MCF 10A (cell line): ENCODE results near the gene FAM216A. TPM values are rescaled to one million over a fixed set of nuclear protein-coding genes. Genes with fewer than 3 reads are reported as not detected.
"Not testable (repeated sequence)": the region's sequence is repeated elsewhere in the genome, so short reads cannot be mapped to it uniquely, and the experiment has no call there.

Experiments
- BruUV-seq: library from RNA; stranded (reverse); fragments of 400-500 nt; replicated peaks from 2 replicates; lab custom pipeline; 2021; lab: Mats Ljungman, UMichigan
- CTCF ChIA-PET: fragments of 300-600 bp; sonication (Branson Sonifier 250); formaldehyde crosslinking; extraction: SDS; loops from one replicate; lab custom pipeline; 2021; ENCODE audit warnings: antibody characterized with exemption, inconsistent platforms; lab: Yijun Ruan, JAX
- POLR2A ChIA-PET: fragments of 300-600, 350-650 bp; sonication (Branson Sonifier 250); formaldehyde crosslinking; extraction: SDS; loops from one replicate; lab custom pipeline; 2020; ENCODE audit warnings: antibody characterized with exemption, inconsistent platforms; lab: Yijun Ruan, JAX
- DNase-seq: peaks from one replicate; pipeline ENCODE4 v3.0.0-alpha.2; 2018; ENCODE audit not compliant: unreplicated experiment
- H3K27ac Mint-ChIP-seq: one replicate; pipeline ENCODE4 v1.8.0; 2022; ENCODE audit warnings: mild to moderate bottlenecking, low read depth, mixed read lengths; ENCODE audit not compliant: unreplicated experiment
- H3K27me3 Mint-ChIP-seq: one replicate; pipeline ENCODE4 v1.8.0; 2022; ENCODE audit warnings: mixed read lengths; ENCODE audit not compliant: insufficient read depth, unreplicated experiment
- H3K36me3 Mint-ChIP-seq: one replicate; pipeline ENCODE4 v1.8.0; 2022; ENCODE audit warnings: mild to moderate bottlenecking, moderate library complexity, mixed read lengths; ENCODE audit not compliant: insufficient read depth, unreplicated experiment
- H3K4me1 Mint-ChIP-seq: one replicate; pipeline ENCODE4 v1.8.0; 2022; ENCODE audit warnings: mixed read lengths; ENCODE audit not compliant: insufficient read depth, unreplicated experiment
- H3K4me3 Mint-ChIP-seq: one replicate; pipeline ENCODE4 v1.8.0; 2022; ENCODE audit warnings: mild to moderate bottlenecking, moderate library complexity, mixed read lengths; ENCODE audit not compliant: unreplicated experiment
- H3K9me3 Mint-ChIP-seq: one replicate; pipeline ENCODE4 v1.8.0; 2022; ENCODE audit warnings: mixed read lengths; ENCODE audit not compliant: unreplicated experiment
- intact Hi-C: fragments of 100-400 bp; cut with micrococcal nuclease; formaldehyde crosslinking; loops from 2 replicates; pipeline ENCODE4 v1.14.1; 2022
- total RNA-seq: library from RNA; stranded (reverse); gene quantifications from 2 replicates; pipeline ENCODE4 v1.2.3, GENCODE V29; 2022
- TF ChIP-seq, protein P1 (sequence below): fragments of 200-600 bp; IDR thresholded peaks from one replicate; pipeline ENCODE4 v1.8.0; 2022; ENCODE audit warnings: antibody characterized with exemption, mild to moderate bottlenecking; ENCODE audit not compliant: unreplicated experiment

FAM216A gene
- total RNA-seq, 1 experiment from 2014 or later: 25.8 TPM

DNA sequence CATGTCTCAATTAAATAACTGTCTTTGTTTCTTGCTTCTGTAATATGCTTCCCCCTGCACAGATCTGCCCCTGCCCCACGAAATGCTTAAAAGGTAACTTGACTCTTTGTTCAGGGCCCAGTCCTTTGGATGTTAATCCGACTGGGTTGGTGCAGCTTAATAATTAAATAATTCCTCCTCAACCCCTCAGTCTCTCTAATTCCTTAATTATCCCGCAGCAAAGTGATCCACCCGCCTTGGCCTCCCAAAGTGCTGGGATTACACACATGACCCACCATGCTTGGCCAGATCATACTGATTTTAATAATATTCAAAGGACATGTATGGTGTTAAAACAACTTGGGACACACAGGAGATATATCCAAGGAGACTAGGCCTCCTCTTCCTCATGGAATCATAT, 46.9 kb upstream of the FAM216A start:
- H3K4me3 Mint-ChIP-seq: no peak overlapping the region
- ChIA-PET POLR2A (interaction anchor here (0.6 to 2.0 kb wide), 3 partner anchors 10 to 18 kb away, joined by 3 to 7 read pairs (median 3); no protein-coding TSS in a partner anchor), CTCF (interaction anchor here (0.6 to 3.5 kb wide), 4 partner anchors 10 to 322 kb away, joined by 3 to 17 read pairs (median 6); no protein-coding TSS in a partner anchor)
- TF ChIP-seq, protein P1, sequence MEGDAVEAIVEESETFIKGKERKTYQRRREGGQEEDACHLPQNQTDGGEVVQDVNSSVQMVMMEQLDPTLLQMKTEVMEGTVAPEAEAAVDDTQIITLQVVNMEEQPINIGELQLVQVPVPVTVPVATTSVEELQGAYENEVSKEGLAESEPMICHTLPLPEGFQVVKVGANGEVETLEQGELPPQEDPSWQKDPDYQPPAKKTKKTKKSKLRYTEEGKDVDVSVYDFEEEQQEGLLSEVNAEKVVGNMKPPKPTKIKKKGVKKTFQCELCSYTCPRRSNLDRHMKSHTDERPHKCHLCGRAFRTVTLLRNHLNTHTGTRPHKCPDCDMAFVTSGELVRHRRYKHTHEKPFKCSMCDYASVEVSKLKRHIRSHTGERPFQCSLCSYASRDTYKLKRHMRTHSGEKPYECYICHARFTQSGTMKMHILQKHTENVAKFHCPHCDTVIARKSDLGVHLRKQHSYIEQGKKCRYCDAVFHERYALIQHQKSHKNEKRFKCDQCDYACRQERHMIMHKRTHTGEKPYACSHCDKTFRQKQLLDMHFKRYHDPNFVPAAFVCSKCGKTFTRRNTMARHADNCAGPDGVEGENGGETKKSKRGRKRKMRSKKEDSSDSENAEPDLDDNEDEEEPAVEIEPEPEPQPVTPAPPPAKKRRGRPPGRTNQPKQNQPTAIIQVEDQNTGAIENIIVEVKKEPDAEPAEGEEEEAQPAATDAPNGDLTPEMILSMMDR: no peak
- H3K27ac Mint-ChIP-seq: no peak overlapping the region
- BruUV-seq: no TSS peak
- H3K9me3 Mint-ChIP-seq: no peaks in the 10 kb centered on the region
- peaks cover 11% of the 10 kb centered on the region for H3K27me3 Mint-ChIP-seq
- no peaks in the 10 kb centered on the region for H3K36me3 Mint-ChIP-seq
- H3K4me1 Mint-ChIP-seq: no peaks in the 10 kb centered on the region
- no peak for DNase-seq
- intact Hi-C loops: no loop called here

DNA sequence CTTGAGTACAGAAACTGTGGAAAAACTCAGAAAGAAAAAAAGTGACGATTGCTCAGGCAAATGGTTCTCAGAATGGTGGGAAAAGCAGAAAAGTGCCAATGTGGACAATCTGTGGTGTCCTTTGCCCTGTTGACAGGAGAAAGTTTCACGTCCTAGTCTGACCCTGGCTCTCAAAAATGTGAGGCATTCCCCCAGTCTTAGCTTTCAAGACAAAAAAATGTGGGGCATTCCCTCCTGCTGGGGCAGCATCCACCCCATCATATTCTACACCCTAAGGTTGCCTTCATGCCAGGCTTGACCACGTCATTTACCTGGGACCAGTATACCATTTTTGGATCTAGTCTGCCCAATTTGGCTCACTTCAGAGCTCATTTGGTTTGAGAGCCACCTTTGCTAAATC, 44.4 kb upstream of the FAM216A start:
- H3K4me3 Mint-ChIP-seq: no peak overlapping the region
- no peaks in the 10 kb centered on the region for H3K4me1 Mint-ChIP-seq
- ChIA-PET CTCF (interaction anchor here (0.6 to 1.8 kb wide), 2 partner anchors 14 to 325 kb away, joined by 3 to 9 read pairs; no protein-coding TSS in a partner anchor), POLR2A (interaction anchor here (0.6 kb wide), 1 partner anchor 71 kb away, joined by 3 read pairs; no protein-coding TSS in a partner anchor)
- no TSS peak for BruUV-seq
- peaks cover 11% of the 10 kb centered on the region for H3K27me3 Mint-ChIP-seq
- H3K36me3 Mint-ChIP-seq: no peaks in the 10 kb centered on the region
- no peaks in the 10 kb centered on the region for H3K9me3 Mint-ChIP-seq
- TF ChIP-seq, protein P1: no peak
- intact Hi-C loops: no loop called here
- no peak overlapping the region for H3K27ac Mint-ChIP-seq
- no peak for DNase-seq

DNA sequence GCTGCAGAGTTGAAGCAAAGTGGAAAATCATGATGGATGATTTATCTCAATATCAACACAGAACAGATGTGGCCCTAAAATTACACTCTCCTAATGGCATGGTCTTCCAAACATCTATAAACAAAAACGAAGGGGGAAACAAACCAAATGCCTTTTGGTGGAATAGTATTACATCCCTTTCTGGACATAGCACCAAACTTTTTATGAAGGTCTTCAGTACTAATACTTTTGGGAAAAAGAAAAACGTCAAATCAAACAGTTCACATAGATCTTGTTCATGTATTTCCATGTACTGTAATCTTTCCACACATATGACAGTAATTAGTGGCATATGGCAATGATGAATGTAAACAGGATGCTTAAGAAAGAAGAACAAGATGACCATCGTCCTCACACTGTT, 42.2 kb upstream of the FAM216A start:
- ChIA-PET CTCF (interaction anchor here (0.7 kb wide), 1 partner anchor 355 kb away, joined by 3 read pairs; no protein-coding TSS in a partner anchor), POLR2A (no interaction called here)
- BruUV-seq: no TSS peak
- Mint-ChIP-seq H3K36me3 (no peaks in the 10 kb centered on the region), H3K27ac (no peak overlapping the region), H3K4me3 (no peak overlapping the region), H3K9me3 (no peaks in the 10 kb centered on the region), H3K4me1 (peaks cover 5% of the 10 kb centered on the region), H3K27me3 (peaks cover 9% of the 10 kb centered on the region)
- TF ChIP-seq, protein P1: no peak
- intact Hi-C loops: no loop called here
- DNase-seq: no peak

DNA sequence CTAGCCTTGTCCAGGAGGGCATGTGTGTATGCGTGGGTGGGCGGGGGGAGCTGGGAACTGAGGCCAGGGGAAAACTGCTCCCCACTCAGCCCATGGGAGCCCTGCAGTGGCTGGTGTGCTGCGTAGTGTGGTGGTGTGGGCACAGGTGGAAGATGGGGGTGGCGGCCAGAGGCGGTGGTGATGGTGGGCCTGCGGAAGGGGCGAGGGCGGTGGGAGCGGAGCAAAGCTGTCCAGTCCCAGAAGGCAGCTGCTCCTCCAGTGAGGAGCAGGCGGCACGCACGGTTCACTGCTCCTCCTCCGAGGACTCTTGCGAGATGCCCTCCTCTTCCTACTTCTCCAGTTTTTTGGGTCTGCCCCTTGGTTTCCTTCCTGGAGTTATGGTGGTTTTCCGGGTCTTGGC, 39.0 kb upstream of the FAM216A start:
- H3K9me3 Mint-ChIP-seq, DNase-seq, H3K4me3 Mint-ChIP-seq, H3K27me3 Mint-ChIP-seq, CTCF ChIA-PET, BruUV-seq, H3K27ac Mint-ChIP-seq, POLR2A ChIA-PET, H3K4me1 Mint-ChIP-seq: not testable (repeated sequence)
- H3K36me3 Mint-ChIP-seq: peaks cover 19% of the 10 kb centered on the region
- intact Hi-C loops: loop anchor here (2.0 kb wide), 1 partner anchor 27 kb away; the partner anchor contains the start of gene ANAPC7
